Measurements from ENCODE around the gene GSTM4.
"Not testable (repeated sequence)": the region's sequence is repeated elsewhere in the genome, so short reads cannot be mapped to it uniquely, and the experiment has no call there.

The GSTM4 gene

DNA sequence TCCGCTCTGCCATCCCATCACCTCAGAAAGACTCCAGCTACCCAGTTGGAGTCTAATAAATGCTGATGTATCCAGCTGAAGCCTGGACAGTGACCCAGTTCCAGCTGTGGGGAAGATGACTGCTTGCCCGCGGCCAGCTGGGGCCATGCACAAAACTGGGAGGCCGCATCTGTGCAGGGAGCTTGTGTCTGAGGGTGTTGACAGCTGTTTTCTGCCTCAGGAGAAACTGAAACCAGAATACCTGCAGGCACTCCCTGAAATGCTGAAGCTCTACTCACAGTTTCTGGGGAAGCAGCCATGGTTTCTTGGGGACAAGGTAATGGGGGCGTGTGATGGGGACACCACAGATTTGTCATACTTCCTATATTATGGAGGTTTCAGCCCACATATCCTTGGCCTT is 15.2 kb downstream of the GSTM4 start:
- Histone ChIP-seq H3K4me3 (IDR thresholded peaks at IDR 0.05; ENCODE audit: insufficient read depth, low read depth, low read length) (no peak overlapping the region), H3K27ac (no peak overlapping the region), H3K9ac (no peak overlapping the region), H3K4me1 (ENCODE audit: low read depth, poor library complexity, severe bottlenecking) (peaks cover 10% of the 10 kb centered on the region), H3K4me2 (no peak overlapping the region; the same call in 1 of the 2 replicates), H3K79me2 (ENCODE audit: insufficient read depth, low read depth) (no peaks in the 10 kb centered on the region), H3K36me3 (ENCODE audit: insufficient read depth) (no peaks in the 10 kb centered on the region), H2AFZ (ENCODE audit: low read depth) (no peak overlapping the region), H3K27me3 (ENCODE audit: insufficient read depth, low read depth) (no peaks in the 10 kb centered on the region), H4K20me1 (ENCODE audit: insufficient read depth) (no peaks in the 10 kb centered on the region)
- TF ChIP-seq, protein P1, sequence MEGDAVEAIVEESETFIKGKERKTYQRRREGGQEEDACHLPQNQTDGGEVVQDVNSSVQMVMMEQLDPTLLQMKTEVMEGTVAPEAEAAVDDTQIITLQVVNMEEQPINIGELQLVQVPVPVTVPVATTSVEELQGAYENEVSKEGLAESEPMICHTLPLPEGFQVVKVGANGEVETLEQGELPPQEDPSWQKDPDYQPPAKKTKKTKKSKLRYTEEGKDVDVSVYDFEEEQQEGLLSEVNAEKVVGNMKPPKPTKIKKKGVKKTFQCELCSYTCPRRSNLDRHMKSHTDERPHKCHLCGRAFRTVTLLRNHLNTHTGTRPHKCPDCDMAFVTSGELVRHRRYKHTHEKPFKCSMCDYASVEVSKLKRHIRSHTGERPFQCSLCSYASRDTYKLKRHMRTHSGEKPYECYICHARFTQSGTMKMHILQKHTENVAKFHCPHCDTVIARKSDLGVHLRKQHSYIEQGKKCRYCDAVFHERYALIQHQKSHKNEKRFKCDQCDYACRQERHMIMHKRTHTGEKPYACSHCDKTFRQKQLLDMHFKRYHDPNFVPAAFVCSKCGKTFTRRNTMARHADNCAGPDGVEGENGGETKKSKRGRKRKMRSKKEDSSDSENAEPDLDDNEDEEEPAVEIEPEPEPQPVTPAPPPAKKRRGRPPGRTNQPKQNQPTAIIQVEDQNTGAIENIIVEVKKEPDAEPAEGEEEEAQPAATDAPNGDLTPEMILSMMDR (conservative IDR thresholded peaks at IDR 0.05; ENCODE audit: low read depth, low read length): no peak

DNA sequence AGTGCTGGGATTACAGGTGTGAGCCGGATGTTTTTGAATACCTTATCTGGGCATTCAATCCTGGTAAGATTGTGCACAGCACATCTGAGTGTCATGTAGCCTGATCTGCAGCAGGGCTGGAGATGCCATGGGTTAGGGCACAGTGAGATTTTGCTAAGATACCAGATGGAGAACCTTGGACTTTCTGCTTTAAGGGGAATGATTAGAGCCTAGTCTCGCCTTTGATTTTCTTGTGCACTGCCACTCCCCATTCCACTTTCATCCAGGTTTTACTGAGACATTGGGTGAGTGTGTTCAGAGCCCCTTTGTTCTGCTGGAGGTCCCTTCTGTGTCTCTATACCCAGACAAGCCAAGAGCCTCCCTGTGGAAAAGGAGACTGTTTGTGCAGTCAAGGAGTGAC is 18.0 kb downstream of the GSTM4 start:
- not testable (repeated sequence) for H3K27me3 ChIP-seq (ENCODE audit: insufficient read depth, low read depth); H3K36me3 ChIP-seq (ENCODE audit: insufficient read depth); H3K9ac ChIP-seq; H3K4me2 ChIP-seq; H4K20me1 ChIP-seq (ENCODE audit: insufficient read depth); H3K79me2 ChIP-seq (ENCODE audit: insufficient read depth, low read depth); H3K27ac ChIP-seq; H3K4me3 ChIP-seq (IDR thresholded peaks at IDR 0.05; ENCODE audit: insufficient read depth, low read depth, low read length); H2AFZ ChIP-seq (ENCODE audit: low read depth)
- H3K4me1 ChIP-seq (ENCODE audit: low read depth, poor library complexity, severe bottlenecking): peaks cover 10% of the 10 kb centered on the region

DNA sequence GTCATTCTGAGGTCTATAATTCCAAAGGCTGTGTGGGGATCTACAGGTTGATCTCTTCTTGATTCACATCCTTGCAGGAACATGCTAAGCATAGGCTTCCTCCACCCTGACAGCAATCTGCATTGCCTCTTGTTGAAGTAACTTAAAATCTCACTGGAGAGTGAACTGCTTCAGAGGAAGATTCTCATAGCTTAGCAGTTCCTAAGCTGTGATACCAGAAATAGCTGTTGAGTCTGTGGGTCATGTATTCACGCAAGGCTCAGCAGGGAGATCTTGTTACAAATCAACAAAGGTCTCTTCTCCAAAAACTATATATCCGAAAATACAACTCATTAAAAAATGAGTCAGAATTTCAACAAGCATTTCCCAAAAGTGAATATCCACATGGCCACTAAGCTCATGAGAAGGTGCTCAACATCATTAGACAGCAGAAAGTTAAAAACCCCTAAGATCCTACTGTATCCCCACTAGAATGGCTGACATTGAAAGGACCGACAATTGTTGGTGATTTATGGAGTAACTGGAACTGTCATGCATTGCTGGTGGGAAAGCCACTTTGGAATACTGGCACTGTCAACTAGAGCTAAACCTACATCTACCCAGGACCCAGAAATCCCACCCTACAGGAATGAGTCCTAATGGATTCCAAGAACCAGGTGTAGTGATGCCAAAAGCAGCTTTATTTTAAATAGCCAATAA is 20.9 kb downstream of the GSTM4 start:
- not testable (repeated sequence) for H3K9ac ChIP-seq; H3K36me3 ChIP-seq (ENCODE audit: insufficient read depth); H4K20me1 ChIP-seq (ENCODE audit: insufficient read depth); H3K4me1 ChIP-seq (ENCODE audit: low read depth, poor library complexity, severe bottlenecking); H3K27ac ChIP-seq; H3K27me3 ChIP-seq (ENCODE audit: insufficient read depth, low read depth); H3K79me2 ChIP-seq (ENCODE audit: insufficient read depth, low read depth); H2AFZ ChIP-seq (ENCODE audit: low read depth); H3K4me2 ChIP-seq; H3K4me3 ChIP-seq (IDR thresholded peaks at IDR 0.05; ENCODE audit: insufficient read depth, low read depth, low read length)

DNA sequence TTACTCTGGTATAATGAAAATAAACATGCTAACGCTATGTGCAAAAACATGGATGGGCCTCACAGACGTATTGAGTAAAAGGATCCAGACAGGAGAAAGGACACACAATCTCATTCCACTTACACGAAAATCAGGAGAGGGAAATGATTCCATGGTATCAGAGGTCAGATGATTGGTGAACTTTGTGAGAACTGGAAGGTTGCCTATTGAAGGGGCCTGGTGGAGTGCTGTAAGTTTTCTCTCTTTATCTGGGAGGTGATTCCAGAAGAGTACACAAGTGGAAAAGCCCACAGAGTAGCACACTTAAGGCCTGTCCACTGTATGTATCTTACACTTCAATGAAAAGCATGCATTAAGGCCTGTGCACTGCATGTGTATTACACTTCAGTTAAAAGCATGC is 21.6 kb downstream of the GSTM4 start:
- Histone ChIP-seq H3K9ac (no peak overlapping the region), H2AFZ (ENCODE audit: low read depth) (no peak overlapping the region), H3K36me3 (ENCODE audit: insufficient read depth) (no peaks in the 10 kb centered on the region), H3K4me2 (no peak overlapping the region), H3K27me3 (ENCODE audit: insufficient read depth, low read depth) (no peaks in the 10 kb centered on the region), H3K27ac (no peak overlapping the region), H3K79me2 (ENCODE audit: insufficient read depth, low read depth) (no peaks in the 10 kb centered on the region), H3K4me1 (ENCODE audit: low read depth, poor library complexity, severe bottlenecking) (no peaks in the 10 kb centered on the region), H3K4me3 (IDR thresholded peaks at IDR 0.05; ENCODE audit: insufficient read depth, low read depth, low read length) (no peak overlapping the region), H4K20me1 (ENCODE audit: insufficient read depth) (no peaks in the 10 kb centered on the region)
- TF ChIP-seq, protein P1 (conservative IDR thresholded peaks at IDR 0.05; ENCODE audit: low read depth, low read length): no peak

DNA sequence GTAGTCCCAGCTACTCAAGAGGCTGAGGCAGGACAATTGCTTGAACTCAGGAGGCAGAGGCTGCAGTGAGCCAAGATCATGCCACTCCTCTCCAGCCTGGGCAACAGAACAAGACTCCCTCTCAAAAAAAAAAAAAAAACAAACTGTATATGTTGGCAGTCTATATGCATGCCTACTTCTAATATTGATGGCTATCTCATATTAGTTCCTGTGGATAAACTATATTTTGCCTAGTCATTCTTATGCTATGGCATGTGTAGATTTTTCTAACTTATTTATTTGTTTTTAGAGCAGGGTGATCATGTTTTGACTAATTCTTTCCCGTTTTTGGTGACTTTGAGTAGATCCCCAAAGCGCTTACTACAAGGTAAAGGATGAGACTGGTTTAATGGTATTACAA is 22.7 kb downstream of the GSTM4 start:
- not testable (repeated sequence) for H3K9ac ChIP-seq; H3K36me3 ChIP-seq (ENCODE audit: insufficient read depth); H3K79me2 ChIP-seq (ENCODE audit: insufficient read depth, low read depth); H4K20me1 ChIP-seq (ENCODE audit: insufficient read depth); H3K4me3 ChIP-seq (IDR thresholded peaks at IDR 0.05; ENCODE audit: insufficient read depth, low read depth, low read length); H3K4me2 ChIP-seq; H3K27me3 ChIP-seq (ENCODE audit: insufficient read depth, low read depth); H3K4me1 ChIP-seq (ENCODE audit: low read depth, poor library complexity, severe bottlenecking); H2AFZ ChIP-seq (ENCODE audit: low read depth); H3K27ac ChIP-seq

DNA sequence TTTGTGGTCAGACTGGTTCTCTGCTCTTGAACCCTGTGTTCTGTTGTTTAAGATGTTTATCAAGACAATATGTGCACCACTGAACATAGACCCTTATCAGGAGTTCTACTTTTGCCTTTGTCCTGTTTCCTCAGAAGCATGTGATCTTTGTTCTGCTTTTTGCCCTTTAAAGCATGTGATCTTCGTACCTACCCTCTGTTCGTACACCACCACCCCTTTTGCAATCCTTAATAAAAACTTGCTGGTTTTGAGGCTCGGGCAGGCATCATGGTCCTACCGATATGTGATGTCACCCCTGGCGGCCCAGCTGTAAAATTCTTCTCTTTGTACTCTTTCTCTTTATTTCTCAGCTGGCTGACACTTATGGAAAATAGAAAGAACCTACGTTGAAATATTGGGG is 28.9 kb downstream of the GSTM4 start:
- not testable (repeated sequence) for H3K36me3 ChIP-seq (ENCODE audit: insufficient read depth); H3K79me2 ChIP-seq (ENCODE audit: insufficient read depth, low read depth)

DNA sequence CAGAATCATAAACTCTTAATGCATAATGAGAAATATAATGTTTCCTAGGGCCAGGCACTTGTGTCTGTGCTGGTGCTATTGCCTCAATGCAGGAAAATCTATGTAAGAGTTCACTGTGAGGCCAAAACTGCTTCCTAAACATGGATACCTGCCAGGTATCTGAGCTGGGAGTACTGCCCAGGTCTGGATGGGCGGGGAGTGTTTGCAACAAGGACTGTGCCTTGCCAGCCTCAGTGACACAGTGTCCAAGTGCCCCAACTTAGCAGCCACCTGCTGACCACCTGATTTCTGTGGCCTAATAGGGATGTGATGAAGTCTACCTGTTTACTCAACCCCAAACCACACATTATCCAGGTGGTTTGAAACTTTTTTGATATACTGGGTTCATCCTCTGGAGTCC is 29.5 kb downstream of the GSTM4 start:
- H3K9ac ChIP-seq; H3K4me1 ChIP-seq (ENCODE audit: low read depth, poor library complexity, severe bottlenecking): not testable (repeated sequence)

More for the DNA sequence above, 28.9 kb downstream of the GSTM4 start:
- H4K20me1 ChIP-seq (ENCODE audit: insufficient read depth); H2AFZ ChIP-seq (ENCODE audit: low read depth); H3K4me1 ChIP-seq (ENCODE audit: low read depth, poor library complexity, severe bottlenecking); H3K27me3 ChIP-seq (ENCODE audit: insufficient read depth, low read depth); H3K9ac ChIP-seq; H3K27ac ChIP-seq; H3K4me3 ChIP-seq (IDR thresholded peaks at IDR 0.05; ENCODE audit: insufficient read depth, low read depth, low read length); H3K4me2 ChIP-seq: not testable (repeated sequence)

DNA sequence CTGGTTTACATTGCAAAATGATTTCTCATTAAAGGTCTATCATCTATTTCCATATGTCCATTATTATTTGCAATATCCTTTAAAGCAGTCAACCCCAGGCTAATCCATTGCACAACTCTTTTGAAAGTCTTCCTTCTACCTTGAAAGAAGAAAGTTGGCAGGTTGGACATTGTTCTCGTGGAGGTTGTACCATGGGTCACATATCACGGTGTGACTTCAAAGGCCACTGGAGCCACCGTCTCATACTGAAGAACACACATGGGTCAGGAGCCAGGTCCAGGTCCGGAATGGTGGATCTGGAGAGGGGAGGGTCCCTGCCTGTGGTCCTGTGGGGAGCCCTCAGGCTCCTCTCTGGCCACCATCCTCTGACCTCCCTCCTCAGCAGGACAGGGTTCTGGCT is 30.0 kb downstream of the GSTM4 start:
- H3K79me2 ChIP-seq (ENCODE audit: insufficient read depth, low read depth); H3K4me1 ChIP-seq (ENCODE audit: low read depth, poor library complexity, severe bottlenecking); H4K20me1 ChIP-seq (ENCODE audit: insufficient read depth); H3K4me2 ChIP-seq; H3K9ac ChIP-seq; H3K4me3 ChIP-seq (IDR thresholded peaks at IDR 0.05; ENCODE audit: insufficient read depth, low read depth, low read length); H2AFZ ChIP-seq (ENCODE audit: low read depth); H3K27ac ChIP-seq; H3K36me3 ChIP-seq (ENCODE audit: insufficient read depth); H3K27me3 ChIP-seq (ENCODE audit: insufficient read depth, low read depth): not testable (repeated sequence)

More for the DNA sequence above, 29.5 kb downstream of the GSTM4 start:
- not testable (repeated sequence) for H3K4me3 ChIP-seq (IDR thresholded peaks at IDR 0.05; ENCODE audit: insufficient read depth, low read depth, low read length); H2AFZ ChIP-seq (ENCODE audit: low read depth); H3K4me2 ChIP-seq; H3K79me2 ChIP-seq (ENCODE audit: insufficient read depth, low read depth); H3K27ac ChIP-seq; H3K36me3 ChIP-seq (ENCODE audit: insufficient read depth); H4K20me1 ChIP-seq (ENCODE audit: insufficient read depth); H3K27me3 ChIP-seq (ENCODE audit: insufficient read depth, low read depth)

DNA sequence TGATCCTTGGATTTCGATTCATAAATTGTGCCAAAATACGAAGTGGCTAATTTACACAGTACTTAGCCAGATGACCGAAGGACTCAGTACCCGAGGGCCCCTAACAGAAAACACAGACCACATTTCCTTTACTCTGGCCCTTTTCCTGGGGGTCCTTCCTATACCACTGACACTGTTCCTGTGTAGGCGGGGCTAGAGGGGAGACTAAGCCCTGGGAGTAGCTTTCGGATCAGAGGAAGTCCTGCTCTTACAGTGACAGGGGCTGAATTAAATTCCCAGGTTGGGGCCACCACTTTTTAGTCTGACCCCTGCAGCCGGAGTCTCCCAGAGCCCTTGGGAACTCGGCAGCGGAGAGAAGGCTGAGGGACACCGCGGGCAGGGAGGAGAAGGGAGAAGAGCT is 31.2 kb downstream of the GSTM4 start:
- H2AFZ ChIP-seq (ENCODE audit: low read depth); H4K20me1 ChIP-seq (ENCODE audit: insufficient read depth); H3K79me2 ChIP-seq (ENCODE audit: insufficient read depth, low read depth); H3K4me2 ChIP-seq; H3K27ac ChIP-seq; H3K4me1 ChIP-seq (ENCODE audit: low read depth, poor library complexity, severe bottlenecking); H3K27me3 ChIP-seq (ENCODE audit: insufficient read depth, low read depth); H3K4me3 ChIP-seq (IDR thresholded peaks at IDR 0.05; ENCODE audit: insufficient read depth, low read depth, low read length); H3K36me3 ChIP-seq (ENCODE audit: insufficient read depth); H3K9ac ChIP-seq: not testable (repeated sequence)
